Measurements from ENCODE around the gene LNPEP. TPM values are rescaled to one million over a fixed set of nuclear protein-coding genes. Genes with fewer than 3 reads are reported as not detected.
A peak's percentile ranks its signal among the peaks of the same experiment; 100 is the strongest.

Gene LNPEP
- total RNA-seq, 4 donors from 2014 or later = 7.2 to 40.5 (median 34.8) TPM

DNA sequence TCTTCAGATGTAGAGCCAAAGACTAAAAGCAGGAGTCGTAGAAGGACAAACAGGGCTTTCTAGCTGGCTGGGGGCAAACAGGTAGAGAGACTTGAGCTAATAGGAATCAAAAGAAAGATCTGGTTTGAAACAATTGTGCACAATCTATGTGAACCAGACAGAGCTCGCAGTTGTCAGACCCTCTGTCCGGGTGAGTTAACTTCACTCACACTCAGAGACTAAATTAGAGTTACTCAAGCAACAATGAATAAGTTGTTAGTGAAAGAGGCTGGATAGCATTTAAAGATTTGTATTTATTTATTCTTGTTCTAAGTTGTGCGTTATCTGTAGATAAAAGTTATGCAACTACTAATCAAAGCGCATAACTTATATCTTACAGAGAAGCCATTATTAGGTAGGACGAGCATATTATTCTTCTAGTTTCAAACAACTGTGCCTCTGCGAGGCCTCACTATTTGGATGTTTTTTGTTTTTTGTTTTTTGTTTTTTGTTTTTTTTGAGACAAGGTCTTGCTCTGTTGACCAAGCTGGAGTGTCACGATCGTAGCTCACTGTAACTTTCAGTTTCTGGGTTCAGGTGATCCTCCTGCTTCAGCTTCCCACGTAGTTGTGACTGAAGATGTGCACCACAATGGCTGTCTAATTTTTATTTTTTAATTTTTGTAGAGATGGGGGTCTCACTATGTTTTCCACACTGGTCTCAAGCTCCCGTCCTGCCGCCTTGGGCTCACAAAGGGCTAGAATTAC is 13.2 kb upstream of the LNPEP start:
- Histone ChIP-seq H3K27me3 (no peaks in the 10 kb centered on the region), H3K4me1 (peaks cover 4 to 12% (median 6%) of the 10 kb centered on the region in 4 donors), H3K4me3 (no peak overlapping the region), H3K27ac (no peak overlapping the region), H3K36me3 (peaks cover 0 to 3% (median 0%) of the 10 kb centered on the region in 4 donors), H3K9me3 (no peaks in the 10 kb centered on the region)
- TF ChIP-seq, protein P1, sequence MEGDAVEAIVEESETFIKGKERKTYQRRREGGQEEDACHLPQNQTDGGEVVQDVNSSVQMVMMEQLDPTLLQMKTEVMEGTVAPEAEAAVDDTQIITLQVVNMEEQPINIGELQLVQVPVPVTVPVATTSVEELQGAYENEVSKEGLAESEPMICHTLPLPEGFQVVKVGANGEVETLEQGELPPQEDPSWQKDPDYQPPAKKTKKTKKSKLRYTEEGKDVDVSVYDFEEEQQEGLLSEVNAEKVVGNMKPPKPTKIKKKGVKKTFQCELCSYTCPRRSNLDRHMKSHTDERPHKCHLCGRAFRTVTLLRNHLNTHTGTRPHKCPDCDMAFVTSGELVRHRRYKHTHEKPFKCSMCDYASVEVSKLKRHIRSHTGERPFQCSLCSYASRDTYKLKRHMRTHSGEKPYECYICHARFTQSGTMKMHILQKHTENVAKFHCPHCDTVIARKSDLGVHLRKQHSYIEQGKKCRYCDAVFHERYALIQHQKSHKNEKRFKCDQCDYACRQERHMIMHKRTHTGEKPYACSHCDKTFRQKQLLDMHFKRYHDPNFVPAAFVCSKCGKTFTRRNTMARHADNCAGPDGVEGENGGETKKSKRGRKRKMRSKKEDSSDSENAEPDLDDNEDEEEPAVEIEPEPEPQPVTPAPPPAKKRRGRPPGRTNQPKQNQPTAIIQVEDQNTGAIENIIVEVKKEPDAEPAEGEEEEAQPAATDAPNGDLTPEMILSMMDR (IDR thresholded peaks at IDR 0.05) = no peak
- TF ChIP-seq EP300 (IDR thresholded peaks at IDR 0.05; ENCODE audit: low read depth) (no peak), POLR2A (IDR thresholded peaks at IDR 0.05) (no peak), POLR2AphosphoS5 (IDR thresholded peaks at IDR 0.05) (no peak)
- 91 to 92% methylated on average over 10 to 12 of the region's 12 CpGs for WGBS, 2 donors (ENCODE audit: low coverage in 1 of 2)
- DNase-seq = no peak
- intact Hi-C loops (cut with DNase I; ENCODE audit: low total_unique reads) = no loop called here
- in situ Hi-C loops (cut with MboI; ENCODE audit: low pct_ligation_motif_present in 1 of 4, low pct_unique_long_range_greater_than_20kb in 1 of 4, low sequenced_read_pairs in 3 of 4) = no loop called here

DNA sequence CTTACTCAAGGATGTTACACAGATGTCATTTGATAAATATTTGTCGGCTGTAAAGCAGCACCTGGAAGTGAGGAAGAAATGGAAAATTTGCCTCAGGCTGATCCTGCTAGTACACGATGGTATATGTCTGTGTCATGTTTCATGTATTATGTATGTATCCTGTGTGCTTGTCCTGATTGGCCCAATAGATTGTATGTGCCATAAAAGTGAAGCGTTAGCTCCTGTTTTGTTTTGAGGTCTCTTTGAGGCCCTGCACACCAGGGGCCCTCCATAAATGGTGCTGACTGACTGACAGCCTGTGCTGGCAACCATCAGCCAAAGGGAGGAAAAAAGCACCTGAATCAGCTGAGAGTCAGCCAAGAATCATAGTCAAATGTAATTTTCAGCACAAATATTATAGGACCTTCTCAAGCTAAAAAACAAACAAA is 11.8 kb upstream of the LNPEP start:
- Histone ChIP-seq H3K27ac (peak overlapping the region in 1 of 4 donors; percentile 24), H3K36me3 (peaks cover 0 to 3% (median 0%) of the 10 kb centered on the region in 4 donors), H3K9me3 (no peaks in the 10 kb centered on the region), H3K4me1 (peaks cover 4 to 12% (median 6%) of the 10 kb centered on the region in 4 donors), H3K4me3 (no peak overlapping the region), H3K27me3 (no peaks in the 10 kb centered on the region)
- 30 to 42% methylated on average over 3 of the region's 3 CpGs for WGBS, 2 donors (ENCODE audit: low coverage in 1 of 2)
- TF ChIP-seq EP300 (IDR thresholded peaks at IDR 0.05; ENCODE audit: low read depth) (no peak), POLR2A (IDR thresholded peaks at IDR 0.05) (no peak), POLR2AphosphoS5 (IDR thresholded peaks at IDR 0.05) (no peak)
- TF ChIP-seq, protein P1 (IDR thresholded peaks at IDR 0.05) = no peak
- in situ Hi-C loops (cut with MboI; ENCODE audit: low pct_ligation_motif_present in 1 of 4, low pct_unique_long_range_greater_than_20kb in 1 of 4, low sequenced_read_pairs in 3 of 4) = no loop called here
- DNase-seq = no peak
- intact Hi-C loops (cut with DNase I; ENCODE audit: low total_unique reads) = no loop called here

DNA sequence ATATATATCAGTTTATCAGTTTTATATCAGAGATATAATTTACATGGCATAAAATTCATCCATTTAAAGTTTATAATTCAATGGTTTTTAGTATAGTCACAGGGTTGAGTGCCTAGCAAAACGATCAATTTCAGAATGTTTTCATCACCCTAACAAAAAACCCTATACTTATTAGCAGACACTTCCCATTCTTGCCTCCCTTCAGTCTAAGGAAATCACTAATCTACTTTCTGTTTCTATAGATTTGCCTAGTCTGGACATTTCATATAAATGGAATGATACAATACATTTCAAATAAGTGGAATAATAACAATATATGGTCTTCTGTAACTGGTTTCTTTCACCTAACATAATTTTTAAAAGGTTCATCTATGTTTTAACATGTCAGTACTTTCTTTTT is 9.6 kb upstream of the LNPEP start:
- no peak for DNase-seq
- in situ Hi-C loops (cut with MboI; ENCODE audit: low pct_ligation_motif_present in 1 of 4, low pct_unique_long_range_greater_than_20kb in 1 of 4, low sequenced_read_pairs in 3 of 4) = no loop called here
- no peaks in the 10 kb centered on the region for H3K36me3 ChIP-seq
- intact Hi-C loops (cut with DNase I; ENCODE audit: low total_unique reads) = no loop called here
- 71 to 92% methylated on average over 1 of the region's 1 CpG for WGBS, 2 donors (ENCODE audit: low coverage in 1 of 2)
- no peaks in the 10 kb centered on the region for H3K9me3 ChIP-seq
- H3K27me3 ChIP-seq = no peaks in the 10 kb centered on the region
- H3K27ac ChIP-seq = no peak overlapping the region
- TF ChIP-seq EP300 (IDR thresholded peaks at IDR 0.05; ENCODE audit: low read depth) = no peak
- no peak for TF ChIP-seq POLR2A (IDR thresholded peaks at IDR 0.05)
- no peak overlapping the region for H3K4me3 ChIP-seq
- H3K4me1 ChIP-seq = peaks cover 4 to 12% (median 6%) of the 10 kb centered on the region in 4 donors

DNA sequence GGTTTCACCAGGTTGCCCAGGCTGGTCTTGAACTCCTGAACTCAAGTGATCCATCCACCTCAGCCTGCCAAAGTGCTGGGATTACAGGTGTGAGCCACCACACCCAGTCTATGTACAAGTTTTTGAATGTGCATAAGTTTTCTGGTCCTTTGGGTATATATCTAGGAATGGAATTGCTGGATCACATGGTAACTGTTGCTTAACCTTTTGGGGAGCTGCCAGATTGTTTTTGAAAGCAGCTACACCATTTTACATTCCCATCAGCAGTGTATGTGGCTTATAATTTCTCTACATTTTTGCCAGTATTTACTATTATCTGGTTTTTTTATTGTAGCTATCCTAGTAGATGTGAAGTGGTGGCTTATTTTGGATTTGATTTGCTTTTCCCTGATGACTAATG is 8.9 kb upstream of the LNPEP start:
- H3K27me3 ChIP-seq = no peaks in the 10 kb centered on the region
- no peaks in the 10 kb centered on the region for H3K36me3 ChIP-seq
- no peak for DNase-seq
- H3K4me3 ChIP-seq = no peak overlapping the region
- intact Hi-C loops (cut with DNase I; ENCODE audit: low total_unique reads) (no loop called here), in situ Hi-C loops (cut with MboI; ENCODE audit: low pct_ligation_motif_present in 1 of 4, low pct_unique_long_range_greater_than_20kb in 1 of 4, low sequenced_read_pairs in 3 of 4) (no loop called here)
- H3K9me3 ChIP-seq = no peaks in the 10 kb centered on the region
- H3K4me1 ChIP-seq = peaks cover 5 to 12% (median 7%) of the 10 kb centered on the region in 4 donors
- H3K27ac ChIP-seq = no peak overlapping the region
- TF ChIP-seq POLR2A (IDR thresholded peaks at IDR 0.05) (no peak), EP300 (IDR thresholded peaks at IDR 0.05; ENCODE audit: low read depth) (no peak), POLR2AphosphoS5 (IDR thresholded peaks at IDR 0.05) (no peak)
- TF ChIP-seq, protein P1 (IDR thresholded peaks at IDR 0.05) = no peak
